GM06990 (cell line): ENCODE measurements around the gene LMBR1.

Experiments used
- DNase-seq: peaks from one replicate; pipeline ENCODE4 v3.0.0-alpha.2; 2011; ENCODE audit not compliant: insufficient read length; ENCODE audit errors: extremely low read depth
- H3K27me3 ChIP-seq: replicated peaks from 2 replicates; pipeline ENCODE4 v1.6.0; 2011; ENCODE audit warnings: low read length; ENCODE audit not compliant: control insufficient read depth, insufficient read depth
- H3K36me3 ChIP-seq: 2 replicates; pipeline ENCODE4 v1.5.1; 2011; ENCODE audit warnings: low read length; ENCODE audit not compliant: control insufficient read depth, insufficient read depth
- H3K4me3 ChIP-seq: replicated peaks from 2 replicates; pipeline ENCODE4 v1.5.1; 2011; ENCODE audit warnings: low read depth, mild to moderate bottlenecking, control low read depth, low read length
- TF ChIP-seq, protein P1 (sequence below): IDR thresholded peaks from 2 replicates; pipeline ENCODE4 v1.5.1; 2011; ENCODE audit warnings: low read length, control low read depth, mild to moderate bottlenecking, inconsistent platforms; ENCODE audit not compliant: insufficient read depth, poor library complexity, severe bottlenecking

LMBR1 gene

DNA sequence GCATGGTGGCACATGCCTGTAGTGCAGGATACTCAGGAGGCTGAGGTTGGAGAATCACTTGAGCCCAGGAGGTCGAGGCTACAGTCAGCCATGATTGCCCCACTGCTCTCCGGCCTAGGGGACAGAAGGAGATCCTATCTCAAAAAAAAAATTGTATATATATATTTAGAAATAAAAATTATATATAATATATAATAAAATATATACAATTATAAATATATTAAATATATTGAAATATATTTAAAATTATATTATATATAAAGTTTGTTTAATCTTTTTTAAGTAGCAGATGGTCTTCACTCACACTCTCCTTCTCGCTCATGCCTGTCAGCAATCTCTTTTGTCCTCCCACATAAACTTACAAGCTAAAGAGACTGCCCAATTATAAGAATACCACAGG, 58.5 kb downstream of the LMBR1 start:
- no peaks in the 10 kb centered on the region for H3K27me3 ChIP-seq
- H3K4me3 ChIP-seq = no peak overlapping the region
- DNase-seq = no peak
- TF ChIP-seq, protein P1, sequence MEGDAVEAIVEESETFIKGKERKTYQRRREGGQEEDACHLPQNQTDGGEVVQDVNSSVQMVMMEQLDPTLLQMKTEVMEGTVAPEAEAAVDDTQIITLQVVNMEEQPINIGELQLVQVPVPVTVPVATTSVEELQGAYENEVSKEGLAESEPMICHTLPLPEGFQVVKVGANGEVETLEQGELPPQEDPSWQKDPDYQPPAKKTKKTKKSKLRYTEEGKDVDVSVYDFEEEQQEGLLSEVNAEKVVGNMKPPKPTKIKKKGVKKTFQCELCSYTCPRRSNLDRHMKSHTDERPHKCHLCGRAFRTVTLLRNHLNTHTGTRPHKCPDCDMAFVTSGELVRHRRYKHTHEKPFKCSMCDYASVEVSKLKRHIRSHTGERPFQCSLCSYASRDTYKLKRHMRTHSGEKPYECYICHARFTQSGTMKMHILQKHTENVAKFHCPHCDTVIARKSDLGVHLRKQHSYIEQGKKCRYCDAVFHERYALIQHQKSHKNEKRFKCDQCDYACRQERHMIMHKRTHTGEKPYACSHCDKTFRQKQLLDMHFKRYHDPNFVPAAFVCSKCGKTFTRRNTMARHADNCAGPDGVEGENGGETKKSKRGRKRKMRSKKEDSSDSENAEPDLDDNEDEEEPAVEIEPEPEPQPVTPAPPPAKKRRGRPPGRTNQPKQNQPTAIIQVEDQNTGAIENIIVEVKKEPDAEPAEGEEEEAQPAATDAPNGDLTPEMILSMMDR = no peak
- no peaks in the 10 kb centered on the region for H3K36me3 ChIP-seq

DNA sequence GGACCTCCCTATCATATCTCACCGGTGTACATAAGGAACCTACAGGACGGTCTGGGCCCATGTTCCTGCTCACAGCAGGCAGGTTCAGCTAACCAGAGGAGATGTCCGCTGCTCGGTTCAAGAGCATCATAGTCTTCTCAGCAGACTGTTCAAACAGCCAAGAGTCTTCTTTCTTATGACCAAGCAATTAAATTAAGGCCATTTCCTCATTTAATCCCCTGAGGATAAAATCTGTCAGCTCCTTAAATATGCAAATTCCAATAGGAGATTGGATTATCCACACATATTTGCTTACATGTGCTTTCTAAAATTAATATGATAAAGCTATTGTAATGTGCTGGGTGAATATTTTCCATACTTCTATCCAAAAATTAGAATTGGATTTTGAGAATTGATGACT, 59.7 kb downstream of the LMBR1 start:
- DNase-seq = no peak
- TF ChIP-seq, protein P1 = no peak
- no peaks in the 10 kb centered on the region for H3K36me3 ChIP-seq
- H3K4me3 ChIP-seq = no peak overlapping the region
- H3K27me3 ChIP-seq = no peaks in the 10 kb centered on the region

DNA sequence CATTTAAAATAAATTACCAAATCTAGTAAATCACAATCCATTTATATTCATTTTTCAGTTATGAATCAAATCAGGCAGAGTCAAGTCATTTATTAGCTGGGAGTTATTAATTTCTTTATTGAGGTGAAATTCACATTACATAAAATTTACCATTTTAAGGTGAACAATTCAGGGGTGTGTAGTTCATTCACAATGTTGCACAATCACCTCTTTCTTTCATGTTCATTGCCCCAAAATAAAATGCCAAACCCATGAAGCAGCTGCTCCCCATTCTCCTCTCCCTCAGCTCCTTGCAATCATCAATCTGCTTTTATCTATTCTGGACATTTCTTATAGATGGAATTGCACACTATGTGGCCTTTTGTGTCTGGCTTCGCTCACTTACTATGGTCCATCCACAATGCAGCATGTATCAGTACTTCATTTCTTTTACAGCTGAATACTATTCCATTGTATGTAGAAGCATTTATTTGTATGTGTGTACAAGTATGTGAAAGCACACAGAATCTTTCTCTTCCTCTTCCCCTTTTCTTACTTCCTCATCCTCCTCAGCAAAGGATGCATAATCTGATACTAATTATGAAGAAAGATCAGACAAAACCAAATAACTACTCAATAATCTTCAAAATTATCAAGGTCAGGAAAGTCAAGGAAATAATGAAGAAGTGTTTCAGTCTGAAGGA, 60.6 kb downstream of the LMBR1 start:
- DNase-seq = no peak
- Histone ChIP-seq H3K4me3 (no peak overlapping the region), H3K36me3 (no peaks in the 10 kb centered on the region), H3K27me3 (no peaks in the 10 kb centered on the region)
- TF ChIP-seq, protein P1 = no peak

DNA sequence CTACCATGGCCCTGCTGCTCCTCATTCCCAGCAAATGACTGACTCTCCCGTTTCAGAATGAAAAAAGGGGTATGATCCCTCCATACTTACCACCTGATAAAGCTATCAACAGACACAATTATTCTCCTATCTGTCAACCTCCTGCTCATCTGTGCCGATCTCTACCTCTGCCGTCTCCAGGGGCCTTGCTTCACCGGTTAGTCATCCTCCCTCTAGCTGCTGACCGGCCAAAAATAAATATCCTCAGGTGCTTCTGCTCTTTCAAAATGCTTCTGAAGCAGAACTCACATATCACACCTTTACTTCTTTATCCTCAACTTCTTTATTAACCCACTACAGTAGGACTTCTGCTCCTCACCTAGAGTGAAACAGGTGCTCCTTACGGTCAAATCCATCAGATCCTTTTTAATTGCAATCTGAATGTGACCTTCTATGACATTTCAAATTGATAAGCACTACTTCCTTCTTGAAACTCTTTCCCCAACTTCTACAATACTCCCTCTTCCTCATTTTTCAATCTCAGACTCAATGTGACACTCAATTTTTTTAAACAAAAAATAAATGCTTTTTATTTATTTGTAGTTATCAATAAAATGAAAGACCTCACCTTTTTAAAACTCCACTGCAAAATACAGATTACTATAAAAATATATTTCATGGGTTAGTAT, 63.2 kb downstream of the LMBR1 start:
- H3K36me3 ChIP-seq = no peaks in the 10 kb centered on the region
- no peak for DNase-seq
- TF ChIP-seq, protein P1 = no peak
- no peak overlapping the region for H3K4me3 ChIP-seq
- no peaks in the 10 kb centered on the region for H3K27me3 ChIP-seq

DNA sequence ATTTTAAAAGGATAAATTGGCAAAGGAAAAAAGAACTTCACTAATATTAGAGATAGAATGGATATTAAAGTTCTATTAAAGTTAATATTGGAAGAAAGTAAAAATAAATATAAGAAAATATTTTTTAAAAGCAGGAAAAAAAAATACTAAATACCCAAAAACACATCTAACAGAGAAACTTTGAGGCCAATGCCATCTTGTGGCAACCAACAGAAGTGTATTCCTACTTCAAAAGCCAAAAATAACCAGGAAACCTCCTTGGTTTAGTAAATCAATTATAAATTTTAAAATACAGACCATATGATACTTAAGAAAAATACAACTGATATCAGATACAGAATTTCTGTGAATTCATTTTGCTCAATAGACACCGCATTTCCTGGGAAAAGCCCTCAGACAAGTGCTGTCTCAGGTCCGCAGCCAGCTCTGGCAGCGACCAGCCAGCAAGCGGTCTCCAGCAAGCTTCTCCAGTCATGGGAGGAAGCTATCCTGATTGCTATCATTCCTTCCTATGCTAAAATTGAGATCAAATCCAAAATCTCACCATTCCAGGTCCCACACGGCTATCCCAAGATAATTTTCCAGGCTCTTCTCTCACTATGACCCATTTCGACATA, 65.3 kb downstream of the LMBR1 start:
- H3K27me3 ChIP-seq = no peaks in the 10 kb centered on the region
- TF ChIP-seq, protein P1 = peak; percentile 48
- H3K36me3 ChIP-seq = no peaks in the 10 kb centered on the region
- DNase-seq = no peak
- H3K4me3 ChIP-seq = no peak overlapping the region
